OCI-LY1 (cell line): ENCODE results near the gene SSH3.

Source experiments
- EZH2 ChIP-seq: fragments of 200-600 bp; sonication (generic), shearing (Covaris generic); IDR thresholded peaks from 2 replicates; pipeline ENCODE4 v1.8.0; 2017; ENCODE audit warnings: borderline replicate concordance, mixed run types, mild to moderate bottlenecking, antibody characterized with exemption, low read length, moderate library complexity, mixed read lengths
- TF ChIP-seq, protein P1 (sequence below): fragments of 200-600 bp; sonication (generic), shearing (Covaris generic); IDR thresholded peaks from 2 replicates; pipeline ENCODE4 v1.5.1; 2017; ENCODE audit warnings: mild to moderate bottlenecking, antibody characterized with exemption, low read length, moderate library complexity, mixed read lengths

DNA sequence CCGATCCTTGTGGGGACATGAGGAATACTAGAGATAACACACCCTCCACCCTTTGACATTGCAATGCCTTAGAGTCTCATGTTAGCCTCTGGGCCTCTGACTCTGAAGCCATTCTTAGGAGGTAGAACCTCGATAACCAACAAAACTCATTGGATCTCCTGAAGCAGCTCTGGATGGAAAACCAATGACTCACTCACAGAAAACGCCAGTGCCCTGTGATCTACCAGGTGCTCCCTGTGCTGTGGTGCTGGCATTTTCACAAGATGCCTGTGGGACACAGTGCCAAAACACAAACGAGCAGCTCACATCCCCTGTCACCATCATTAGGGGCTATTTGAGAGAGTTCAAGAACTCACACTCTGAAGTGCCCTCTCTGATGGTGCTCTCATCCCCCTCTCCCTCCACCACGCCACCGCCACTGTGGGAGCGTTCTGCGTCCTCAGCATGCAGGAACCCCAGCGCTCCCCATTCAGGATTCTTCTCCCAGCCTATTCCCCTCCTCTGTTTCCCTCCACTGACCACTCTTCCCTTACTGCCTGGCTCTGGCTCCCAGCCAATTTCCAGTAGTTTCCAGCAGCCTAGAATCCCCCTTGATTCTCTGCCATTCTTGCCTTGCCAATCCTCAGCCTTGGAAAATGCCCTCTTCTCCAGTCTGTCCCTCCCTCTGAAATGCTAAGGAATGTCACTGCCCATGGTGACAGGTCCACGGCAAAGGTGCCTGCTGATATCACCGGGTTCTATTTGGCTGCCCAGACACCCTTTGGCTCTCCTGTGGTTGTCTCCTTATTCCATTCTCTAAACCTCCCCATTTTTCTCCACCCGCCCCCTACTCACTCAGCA lies 54.7 kb downstream of the SSH3 start:
- TF ChIP-seq, protein P1, sequence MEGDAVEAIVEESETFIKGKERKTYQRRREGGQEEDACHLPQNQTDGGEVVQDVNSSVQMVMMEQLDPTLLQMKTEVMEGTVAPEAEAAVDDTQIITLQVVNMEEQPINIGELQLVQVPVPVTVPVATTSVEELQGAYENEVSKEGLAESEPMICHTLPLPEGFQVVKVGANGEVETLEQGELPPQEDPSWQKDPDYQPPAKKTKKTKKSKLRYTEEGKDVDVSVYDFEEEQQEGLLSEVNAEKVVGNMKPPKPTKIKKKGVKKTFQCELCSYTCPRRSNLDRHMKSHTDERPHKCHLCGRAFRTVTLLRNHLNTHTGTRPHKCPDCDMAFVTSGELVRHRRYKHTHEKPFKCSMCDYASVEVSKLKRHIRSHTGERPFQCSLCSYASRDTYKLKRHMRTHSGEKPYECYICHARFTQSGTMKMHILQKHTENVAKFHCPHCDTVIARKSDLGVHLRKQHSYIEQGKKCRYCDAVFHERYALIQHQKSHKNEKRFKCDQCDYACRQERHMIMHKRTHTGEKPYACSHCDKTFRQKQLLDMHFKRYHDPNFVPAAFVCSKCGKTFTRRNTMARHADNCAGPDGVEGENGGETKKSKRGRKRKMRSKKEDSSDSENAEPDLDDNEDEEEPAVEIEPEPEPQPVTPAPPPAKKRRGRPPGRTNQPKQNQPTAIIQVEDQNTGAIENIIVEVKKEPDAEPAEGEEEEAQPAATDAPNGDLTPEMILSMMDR, result no peak
- no peak for TF ChIP-seq EZH2
